ENCODE data around the gene IGLL5.
"Not testable (repeated sequence)": the region's sequence is repeated elsewhere in the genome, so short reads cannot be mapped to it uniquely, and the experiment has no call there.

IGLL5 gene

GRCh38 chr22:22899342-22900080, 11.9 kb downstream of the IGLL5 start:
- not testable (repeated sequence) for H3K9me3 Mint-ChIP-seq, H3K36me3 Mint-ChIP-seq, H3K27ac Mint-ChIP-seq, ATAC-seq
- Mint-ChIP-seq H3K4me1 (peaks cover 73% of the 10 kb centered on the region), H3K4me3 (peak overlapping the region; percentile 62), H3K27me3 (peaks cover 23% of the 10 kb centered on the region)

- peak overlapping the region; percentile 63 for H3K27ac Mint-ChIP-seq
- not testable (repeated sequence) for H3K9me3 Mint-ChIP-seq, H3K36me3 Mint-ChIP-seq, ATAC-seq
- H3K27me3 Mint-ChIP-seq: peaks cover 12% of the 10 kb centered on the region
- H3K4me1 Mint-ChIP-seq: peaks cover 71% of the 10 kb centered on the region
- H3K4me3 Mint-ChIP-seq: peak overlapping the region; percentile 68
Measured at GRCh38 chr22:22900527-22901205, 13.1 kb downstream of the IGLL5 start.

GRCh38 chr22:22901578-22902218, 14.1 kb downstream of the IGLL5 start:
- peak overlapping the region; percentile 68 for H3K4me3 Mint-ChIP-seq
- peak; percentile 22 for ATAC-seq
- H3K36me3 Mint-ChIP-seq: peaks cover 8% of the 10 kb centered on the region
- no peaks in the 10 kb centered on the region for H3K9me3 Mint-ChIP-seq
- H3K27ac Mint-ChIP-seq: peak overlapping the region; percentile 63
- peaks cover 1% of the 10 kb centered on the region for H3K27me3 Mint-ChIP-seq
- peaks cover 63% of the 10 kb centered on the region for H3K4me1 Mint-ChIP-seq

DNA sequence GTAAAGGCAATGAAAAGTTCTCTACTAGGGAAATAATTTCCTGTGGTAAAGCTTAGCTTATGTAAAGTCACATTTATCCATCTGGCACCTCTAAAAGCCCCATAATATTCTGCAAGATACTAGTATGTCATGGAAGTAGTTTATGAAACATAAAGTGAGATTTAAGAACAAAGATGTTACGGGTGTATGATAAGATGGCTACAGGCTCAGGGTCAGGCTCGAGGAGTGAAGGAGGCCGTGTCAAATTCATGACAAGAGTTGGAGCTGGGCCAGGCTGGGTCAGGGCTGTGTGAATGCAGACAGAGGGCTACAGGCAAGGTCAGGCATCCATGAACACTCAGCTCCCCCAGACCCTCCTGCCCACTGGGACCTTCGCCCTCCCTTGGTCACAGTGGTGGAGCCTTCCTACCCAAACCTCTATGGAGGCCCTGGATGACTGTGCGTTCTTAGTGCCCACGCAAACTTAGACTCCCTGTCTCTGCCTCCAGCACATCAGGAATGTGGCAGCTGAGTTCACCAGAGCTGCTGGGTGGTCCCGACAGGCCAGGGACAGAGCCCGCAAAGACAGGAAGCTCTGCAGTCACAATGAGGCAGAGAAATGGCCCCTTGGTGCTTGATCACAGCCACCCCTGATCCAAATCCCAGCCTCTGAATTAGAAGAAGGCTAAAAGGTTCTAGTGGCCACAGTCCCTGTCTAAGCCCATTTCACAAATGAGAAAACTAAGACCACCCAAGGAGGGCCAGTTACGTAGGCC, 14.8 kb downstream of the IGLL5 start:
- no peaks in the 10 kb centered on the region for H3K9me3 Mint-ChIP-seq
- peaks cover 12% of the 10 kb centered on the region for H3K36me3 Mint-ChIP-seq
- H3K27ac Mint-ChIP-seq: peak overlapping the region; percentile 63
- ATAC-seq: no peak
- peaks cover 65% of the 10 kb centered on the region for H3K4me1 Mint-ChIP-seq
- no peaks in the 10 kb centered on the region for H3K27me3 Mint-ChIP-seq
- H3K4me3 Mint-ChIP-seq: no peak overlapping the region

DNA sequence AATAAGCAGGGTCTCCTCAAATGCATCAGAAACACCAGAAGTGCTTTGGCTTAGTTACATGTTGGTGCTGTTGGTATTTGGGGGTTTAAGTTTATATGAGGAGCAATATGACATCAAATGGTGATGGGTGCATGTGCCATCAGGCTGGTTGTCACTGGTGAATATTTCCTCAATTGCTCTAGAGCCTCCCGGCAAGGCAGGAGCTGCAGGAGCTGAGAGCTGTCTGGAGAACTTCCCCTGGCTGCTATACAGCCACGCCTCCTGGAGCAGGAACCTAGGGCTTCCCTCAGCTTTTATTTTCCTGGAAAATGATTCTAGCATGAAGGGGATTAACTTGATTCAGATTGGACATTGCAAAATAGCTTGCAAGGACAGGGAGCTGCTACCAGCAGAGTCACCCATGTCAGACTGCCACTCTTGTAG, 15.8 kb downstream of the IGLL5 start:
- Mint-ChIP-seq H3K36me3 (peaks cover 12% of the 10 kb centered on the region), H3K27me3 (no peaks in the 10 kb centered on the region), H3K4me3 (peak overlapping the region; percentile 16), H3K27ac (peak overlapping the region; percentile 63), H3K9me3 (no peaks in the 10 kb centered on the region), H3K4me1 (peaks cover 56% of the 10 kb centered on the region)
- ATAC-seq: no peak

- Mint-ChIP-seq H3K4me1 (peaks cover 55% of the 10 kb centered on the region), H3K27ac (peak overlapping the region; percentile 63), H3K36me3 (peaks cover 12% of the 10 kb centered on the region)
- H3K4me3 Mint-ChIP-seq, H3K9me3 Mint-ChIP-seq, H3K27me3 Mint-ChIP-seq: not testable (repeated sequence)
- peak; percentile 55 for ATAC-seq
Measured at GRCh38 chr22:22903781-22904192, 16.2 kb downstream of the IGLL5 start.

- not testable (repeated sequence) for H3K9me3 Mint-ChIP-seq, ATAC-seq, H3K27me3 Mint-ChIP-seq
- H3K4me1 Mint-ChIP-seq: peaks cover 56% of the 10 kb centered on the region
- H3K36me3 Mint-ChIP-seq: peaks cover 12% of the 10 kb centered on the region
- peak overlapping the region; percentile 73 for H3K4me3 Mint-ChIP-seq
- peak overlapping the region; percentile 70 for H3K27ac Mint-ChIP-seq
Measured at GRCh38 chr22:22904736-22905135, 17.1 kb downstream of the IGLL5 start.

- Mint-ChIP-seq H3K4me3 (peak overlapping the region; percentile 68), H3K4me1 (peaks cover 69% of the 10 kb centered on the region), H3K27ac (peak overlapping the region; percentile 69), H3K36me3 (peaks cover 12% of the 10 kb centered on the region)
- not testable (repeated sequence) for H3K27me3 Mint-ChIP-seq, ATAC-seq, H3K9me3 Mint-ChIP-seq
Measured at GRCh38 chr22:22906391-22906790, 18.8 kb downstream of the IGLL5 start.

DNA sequence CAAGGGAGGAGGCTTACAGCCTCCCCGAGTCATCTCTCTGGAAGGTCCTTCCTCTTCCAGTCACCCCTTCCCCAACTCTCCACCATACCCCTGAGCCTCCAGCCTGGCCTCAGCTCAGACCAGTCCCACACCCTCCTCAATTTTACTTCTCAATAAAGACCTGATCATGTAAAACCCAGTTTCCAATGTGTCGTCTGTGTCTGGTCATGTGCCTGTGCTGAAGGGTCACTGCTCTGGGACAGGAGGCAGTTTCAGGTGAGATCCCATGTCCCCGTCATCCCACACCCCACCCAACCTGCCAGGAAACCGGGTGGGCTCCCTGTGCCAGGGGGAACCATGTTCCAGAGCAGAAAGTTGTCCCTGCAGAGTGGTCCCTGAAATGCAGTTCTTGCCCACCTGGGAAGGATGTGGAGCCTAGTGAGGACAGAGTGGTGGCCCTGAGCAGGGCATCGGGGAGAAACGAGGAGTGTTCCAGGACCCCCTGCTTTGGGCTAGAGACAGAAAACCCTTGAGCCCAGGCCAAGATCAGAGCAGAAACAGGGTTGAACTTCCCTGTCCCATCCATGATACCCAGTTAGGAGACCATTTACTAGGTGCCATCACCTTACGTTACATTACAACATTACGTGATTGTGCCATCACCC, 19.4 kb downstream of the IGLL5 start:
- H3K27me3 Mint-ChIP-seq: no peaks in the 10 kb centered on the region
- peaks cover 12% of the 10 kb centered on the region for H3K36me3 Mint-ChIP-seq
- no peak for ATAC-seq
- peak overlapping the region; percentile 69 for H3K27ac Mint-ChIP-seq
- peaks cover 67% of the 10 kb centered on the region for H3K4me1 Mint-ChIP-seq
- H3K4me3 Mint-ChIP-seq: peak overlapping the region; percentile 68
- H3K9me3 Mint-ChIP-seq: no peaks in the 10 kb centered on the region

GRCh38 chr22:22907551-22908494, 20.2 kb downstream of the IGLL5 start:
- peaks cover 60% of the 10 kb centered on the region for H3K4me1 Mint-ChIP-seq

DNA sequence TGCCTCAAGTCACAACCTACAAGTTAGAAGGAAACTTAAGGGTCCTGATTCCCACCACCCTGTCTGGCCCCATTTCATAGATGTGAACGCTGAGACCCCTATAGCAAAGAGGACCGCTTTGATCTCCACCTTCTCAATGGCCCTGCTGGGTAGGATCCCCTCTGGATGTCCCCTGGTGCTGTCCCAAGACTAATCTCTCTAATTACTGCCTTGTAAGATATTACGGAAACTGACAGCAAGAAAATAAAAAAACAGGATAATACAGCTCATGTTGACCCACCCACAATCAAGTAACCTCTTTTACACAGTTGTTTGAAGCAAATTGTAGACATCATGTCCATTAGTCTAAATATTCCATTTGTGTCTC, 20.9 kb downstream of the IGLL5 start:
- no peaks in the 10 kb centered on the region for H3K27me3 Mint-ChIP-seq
- H3K4me3 Mint-ChIP-seq: no peak overlapping the region
- H3K36me3 Mint-ChIP-seq: peaks cover 12% of the 10 kb centered on the region
- H3K27ac Mint-ChIP-seq: peak overlapping the region; percentile 69
- peaks cover 53% of the 10 kb centered on the region for H3K4me1 Mint-ChIP-seq
- no peaks in the 10 kb centered on the region for H3K9me3 Mint-ChIP-seq
- ATAC-seq: no peak

More at GRCh38 chr22:22907551-22908494, 20.2 kb downstream of the IGLL5 start:
- no peaks in the 10 kb centered on the region for H3K27me3 Mint-ChIP-seq
- H3K9me3 Mint-ChIP-seq: no peaks in the 10 kb centered on the region
- peaks cover 12% of the 10 kb centered on the region for H3K36me3 Mint-ChIP-seq
- peak overlapping the region; percentile 69 for H3K27ac Mint-ChIP-seq
- H3K4me3 Mint-ChIP-seq: no peak overlapping the region
- ATAC-seq: no peak

DNA sequence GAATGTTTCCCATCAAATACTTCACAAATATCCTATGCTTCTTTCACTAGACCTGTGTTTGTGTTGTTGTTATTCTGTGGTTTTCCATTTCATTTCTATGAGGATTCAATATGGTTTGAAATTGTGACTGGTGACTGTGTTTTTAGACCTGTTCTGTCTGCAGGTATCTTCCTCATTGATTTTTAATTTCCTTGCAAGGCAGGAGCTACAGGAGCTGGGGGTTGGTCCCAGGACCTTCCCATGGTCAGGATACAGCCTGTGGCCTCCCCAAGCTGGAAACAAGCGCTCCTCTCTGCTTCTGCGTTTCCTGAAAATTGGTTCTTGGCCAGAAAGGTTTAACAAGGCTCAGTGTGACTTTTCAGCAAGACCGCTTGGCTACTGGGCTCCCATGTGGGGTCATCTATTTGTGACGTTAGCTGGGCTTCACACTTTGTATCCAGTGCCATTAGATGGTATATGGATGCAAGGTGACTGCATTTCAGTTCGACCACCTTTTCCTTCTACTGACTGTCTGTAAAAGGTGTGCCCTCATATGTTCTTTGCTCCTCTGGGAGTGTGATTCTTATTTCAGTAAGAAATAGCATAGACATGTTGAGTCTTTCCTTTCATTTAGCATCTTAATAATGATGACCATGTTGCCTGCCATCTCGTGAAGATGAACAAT, 21.5 kb downstream of the IGLL5 start:
- no peak overlapping the region for H3K4me3 Mint-ChIP-seq
- peaks cover 12% of the 10 kb centered on the region for H3K36me3 Mint-ChIP-seq
- ATAC-seq: no peak
- H3K27ac Mint-ChIP-seq: peak overlapping the region; percentile 69
- peaks cover 52% of the 10 kb centered on the region for H3K4me1 Mint-ChIP-seq
- H3K9me3 Mint-ChIP-seq: no peaks in the 10 kb centered on the region
- no peaks in the 10 kb centered on the region for H3K27me3 Mint-ChIP-seq

DNA sequence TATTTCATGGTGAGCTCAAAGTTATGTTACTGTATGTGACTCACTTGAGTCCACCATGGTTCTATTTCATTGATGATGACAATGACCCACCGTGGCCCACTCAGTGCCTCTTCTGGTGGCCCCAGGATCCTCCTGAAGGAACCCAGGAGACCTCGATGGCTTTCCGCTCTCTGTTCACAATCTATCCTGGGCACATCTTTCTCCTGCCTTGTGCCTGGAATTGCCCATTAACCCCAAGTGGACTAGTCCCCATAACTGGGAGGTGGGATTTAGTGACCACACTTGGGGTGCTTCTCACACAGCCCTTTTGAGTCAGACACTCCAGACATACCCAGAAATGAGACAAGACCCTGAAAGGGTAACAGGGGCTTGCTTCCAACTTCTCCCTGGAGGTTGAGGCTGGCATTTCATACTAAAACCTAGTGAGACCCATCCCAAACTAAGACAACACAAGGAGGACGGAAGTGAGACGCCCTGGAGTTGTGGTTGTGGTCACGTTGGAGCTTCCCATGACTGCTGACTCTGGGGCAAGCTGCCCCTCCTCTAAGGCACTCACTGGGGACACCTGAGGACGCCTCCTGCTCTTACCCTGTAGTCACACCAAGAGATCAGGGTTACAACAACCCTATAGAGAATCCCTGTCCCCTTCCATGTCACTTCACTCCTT, 22.1 kb downstream of the IGLL5 start:
- Mint-ChIP-seq H3K9me3 (no peaks in the 10 kb centered on the region), H3K27ac (peak overlapping the region; percentile 69), H3K36me3 (peaks cover 12% of the 10 kb centered on the region), H3K27me3 (no peaks in the 10 kb centered on the region), H3K4me3 (no peak overlapping the region), H3K4me1 (peaks cover 52% of the 10 kb centered on the region)
- ATAC-seq: no peak
